CD4-positive, alpha-beta T cell treated with Interleukin-2 at 100 ng/mL for 4 hours (primary cell): ENCODE data around the gene E2F2.
A peak's percentile ranks its signal among the peaks of the same experiment; 100 is the strongest.
"Not testable (repeated sequence)": the region's sequence is repeated elsewhere in the genome, so short reads cannot be mapped to it uniquely, and the experiment has no call there.

Experiments used
- DNase-seq: peaks from one replicate; pipeline ENCODE4 v3.0.0-alpha.2; 2020; ENCODE audit warnings: low spot score

E2F2 gene

GRCh38 chr1:23546897-23547584 is 16.0 kb upstream of the E2F2 start:
- no peak for DNase-seq

GRCh38 chr1:23545851-23546250 is 14.8 kb upstream of the E2F2 start:
- no peak for DNase-seq

DNA sequence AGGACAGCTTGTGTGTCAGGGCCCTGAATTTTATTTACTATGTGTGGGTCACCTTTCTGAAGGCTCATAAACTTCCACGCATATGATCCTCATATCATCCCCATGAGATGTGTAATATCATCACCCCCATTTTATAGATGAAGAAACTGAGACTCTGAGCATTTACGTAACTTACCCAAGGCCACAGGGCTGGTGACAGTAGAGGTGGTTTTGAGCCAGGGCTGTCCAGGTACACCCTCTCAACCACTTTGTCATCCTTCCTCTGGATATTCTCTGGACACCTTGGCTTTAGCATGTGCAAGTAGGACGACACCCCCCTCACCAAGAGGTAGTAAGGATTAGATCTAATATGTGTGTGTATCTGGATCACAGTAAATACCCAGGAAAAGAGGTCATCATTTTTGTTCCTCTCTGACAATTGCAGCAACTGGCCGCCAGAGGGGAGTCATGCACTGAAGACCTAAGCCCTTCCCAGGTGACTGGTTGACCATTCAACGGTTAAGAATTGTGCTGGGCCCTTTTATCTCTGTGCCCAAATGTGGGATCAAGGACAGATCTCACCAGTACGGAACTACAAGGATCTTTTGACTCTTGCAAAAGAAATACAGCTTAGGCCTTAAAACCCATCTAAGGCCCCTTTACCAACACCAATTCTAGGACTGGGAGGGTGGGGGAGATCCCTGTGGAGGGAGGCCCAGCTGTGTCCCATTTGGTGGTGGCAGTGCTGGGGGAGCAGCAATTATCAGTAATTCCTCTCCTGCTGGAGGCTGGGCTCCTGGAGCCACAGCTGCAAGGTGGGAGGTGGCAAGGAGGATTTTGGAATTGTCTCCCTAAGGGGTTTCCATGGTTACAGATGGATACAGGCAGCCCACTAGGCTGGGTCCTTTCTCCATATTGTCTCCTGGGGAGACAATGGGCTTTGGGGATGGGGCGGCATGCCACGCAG is 13.7 kb upstream of the E2F2 start:
- DNase-seq = peak; percentile 80

- no peak for DNase-seq
Measured at GRCh38 chr1:23543707-23544443, 12.8 kb upstream of the E2F2 start.

DNA sequence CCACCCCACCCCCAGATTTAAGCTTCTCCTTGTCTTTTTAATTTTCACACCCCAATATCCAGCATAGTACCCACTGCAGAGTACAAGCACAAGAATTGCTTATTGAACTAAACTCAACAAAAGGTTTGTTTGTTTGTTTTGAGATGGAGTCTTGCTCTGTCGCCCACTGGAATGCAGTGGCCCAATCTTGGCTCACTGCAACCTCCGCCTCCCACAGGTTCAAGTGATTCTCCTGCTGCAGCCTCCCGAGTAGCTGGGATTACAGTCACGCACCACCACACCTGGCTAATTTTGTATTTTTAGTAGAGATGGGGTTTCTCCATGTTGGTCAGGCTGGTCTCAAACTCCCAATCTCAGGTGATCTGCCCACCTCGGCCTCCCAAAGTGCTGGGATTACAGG is 11.9 kb upstream of the E2F2 start:
- not testable (repeated sequence) for DNase-seq

DNA sequence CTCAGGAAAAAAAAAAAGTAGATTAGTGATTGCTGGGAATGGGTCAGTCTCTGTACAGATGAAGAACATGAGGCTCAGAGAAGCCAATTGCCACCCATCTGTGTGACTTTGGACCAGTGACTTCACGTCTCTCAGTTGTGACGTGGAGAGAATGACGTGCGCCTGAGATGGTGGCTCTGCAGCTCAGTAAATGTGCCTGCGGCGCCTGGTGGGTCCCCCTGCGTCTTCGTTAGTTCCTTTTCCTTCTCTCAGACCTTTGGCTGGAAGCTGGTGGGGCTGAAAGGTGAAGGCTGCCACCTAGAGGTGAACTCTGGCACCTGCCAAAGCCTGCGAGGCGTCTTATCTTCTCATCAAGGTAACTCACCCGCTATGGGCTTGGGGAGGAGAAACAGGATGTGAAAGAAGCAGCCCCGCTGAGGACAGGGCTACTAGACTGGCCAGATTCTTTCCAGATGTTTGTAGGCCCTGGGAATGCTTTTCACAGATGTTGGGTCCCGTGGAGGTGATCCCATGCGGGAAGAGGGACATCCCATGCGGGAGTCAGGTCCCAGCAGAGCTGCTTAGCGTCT is 8.7 kb upstream of the E2F2 start:
- DNase-seq = peak; percentile 95

DNA sequence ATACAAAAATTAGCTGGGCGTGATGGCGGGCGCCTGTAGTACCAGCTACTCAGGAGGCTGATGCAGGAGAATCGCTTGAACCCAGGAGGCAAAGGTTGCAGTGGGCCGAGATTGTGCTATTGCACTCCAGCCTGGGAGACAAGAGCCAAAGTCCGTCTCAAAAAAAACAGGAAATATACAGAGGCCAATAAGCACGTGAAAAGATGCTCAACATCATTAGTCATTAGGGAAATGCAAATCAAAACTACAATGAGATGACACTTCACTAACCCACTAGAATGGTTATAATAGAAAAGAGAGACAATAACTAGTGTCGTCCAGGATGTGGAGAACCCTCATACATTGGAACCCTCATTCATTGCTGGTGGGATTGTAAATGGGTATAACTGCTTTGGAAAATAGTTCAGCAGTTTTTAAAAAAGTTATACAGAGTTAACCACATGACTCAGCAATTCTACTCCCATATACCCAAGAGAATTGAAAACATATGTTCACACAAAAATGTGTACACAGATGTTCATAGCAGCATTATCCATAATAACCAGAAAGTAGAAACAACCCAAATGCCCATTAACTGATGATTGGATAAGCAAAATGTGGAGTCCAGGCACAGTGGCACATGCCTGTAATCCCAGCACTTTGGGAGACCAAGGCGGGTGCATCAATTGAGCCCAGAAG is 6.4 kb upstream of the E2F2 start:
- no peak for DNase-seq

GRCh38 chr1:23533246-23534023 is 2.4 kb upstream of the E2F2 start:
- DNase-seq = peak; percentile 31

- no peak for DNase-seq
Measured at GRCh38 chr1:23531562-23532094, 595 bp upstream of the E2F2 start.

- no peak for DNase-seq
Measured at GRCh38 chr1:23530087-23530746, 816 bp downstream of the E2F2 start.

DNA sequence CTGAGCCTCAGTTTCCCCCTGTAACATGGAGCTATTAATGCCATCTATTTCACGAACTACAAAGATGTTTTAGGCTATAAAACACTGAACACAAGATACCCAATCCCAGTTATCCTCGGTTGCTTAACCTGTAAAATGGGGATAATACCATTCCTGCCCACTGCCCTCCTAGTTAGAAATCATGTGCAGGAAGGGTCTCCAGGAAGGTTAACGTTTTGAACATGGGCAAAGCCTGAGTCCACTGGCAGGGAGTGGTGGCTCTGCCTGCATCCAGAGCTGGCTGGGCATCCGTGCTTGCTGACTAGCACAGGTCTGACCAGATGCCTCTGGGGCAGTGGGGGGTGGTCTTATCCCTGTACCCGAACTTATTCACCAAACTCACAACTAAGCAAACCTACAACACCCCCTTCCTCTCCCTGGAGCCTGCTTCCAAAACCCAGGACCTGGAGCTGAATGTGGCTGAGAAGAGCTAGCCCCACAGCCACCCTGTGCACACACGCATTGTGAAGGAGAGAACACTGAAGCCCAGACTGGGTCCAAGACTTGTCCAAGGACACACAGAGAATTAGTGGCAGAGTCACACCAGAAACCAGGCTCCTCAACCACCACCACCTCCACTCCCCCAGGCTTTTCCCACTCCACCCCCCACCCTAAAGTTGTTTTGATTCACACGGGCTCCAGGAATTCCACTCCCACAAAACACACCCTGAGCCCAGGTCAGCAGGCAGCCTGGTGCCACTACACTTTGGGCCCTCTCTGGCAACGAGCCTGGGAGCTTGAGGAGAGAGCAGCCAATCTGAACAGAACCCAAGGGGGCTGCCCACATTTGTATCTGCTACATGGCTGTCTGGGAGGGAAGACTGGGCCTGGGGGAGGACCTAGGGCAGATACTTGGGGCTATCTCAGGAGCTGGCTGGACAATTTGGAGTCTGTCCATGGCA is 1.6 kb downstream of the E2F2 start:
- DNase-seq = no peak

DNA sequence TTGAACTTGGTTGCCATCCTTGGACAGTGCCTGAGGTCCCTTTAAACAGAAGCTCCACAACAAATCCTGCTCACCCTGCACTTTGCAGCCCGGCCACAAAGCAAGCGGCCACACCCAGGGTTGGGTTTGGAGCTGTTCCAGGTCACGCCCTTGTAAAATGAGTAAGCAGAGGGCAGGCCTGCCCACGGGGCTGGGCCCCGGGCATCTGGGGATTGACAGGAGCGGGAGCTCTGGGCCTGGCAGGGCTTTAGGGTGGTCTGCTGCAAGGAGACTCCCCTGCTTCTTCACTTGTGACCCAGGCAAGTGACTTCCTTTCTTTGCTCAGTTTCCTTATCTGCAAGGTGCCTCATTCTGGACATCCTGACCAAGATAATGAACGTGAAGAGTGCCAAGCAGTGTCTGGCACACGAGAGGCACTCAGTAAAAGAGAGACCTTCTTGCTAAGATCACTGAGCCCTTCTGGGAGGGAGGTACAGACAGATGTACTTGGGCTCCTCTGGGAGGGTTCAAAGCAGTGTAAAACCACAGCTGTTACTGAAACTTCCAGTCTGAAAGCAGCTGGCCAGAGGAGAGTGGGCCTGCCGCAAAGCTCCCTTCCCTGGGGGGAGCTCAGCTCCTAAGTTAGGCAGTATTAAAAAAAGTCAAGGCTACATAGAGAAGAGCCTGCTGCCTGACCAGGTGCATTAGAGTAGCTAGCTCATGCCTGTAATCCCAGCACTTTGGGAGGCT is 2.6 kb downstream of the E2F2 start:
- peak; percentile 92 for DNase-seq

GRCh38 chr1:23527900-23528249 is 3.2 kb downstream of the E2F2 start:
- DNase-seq = no peak

DNA sequence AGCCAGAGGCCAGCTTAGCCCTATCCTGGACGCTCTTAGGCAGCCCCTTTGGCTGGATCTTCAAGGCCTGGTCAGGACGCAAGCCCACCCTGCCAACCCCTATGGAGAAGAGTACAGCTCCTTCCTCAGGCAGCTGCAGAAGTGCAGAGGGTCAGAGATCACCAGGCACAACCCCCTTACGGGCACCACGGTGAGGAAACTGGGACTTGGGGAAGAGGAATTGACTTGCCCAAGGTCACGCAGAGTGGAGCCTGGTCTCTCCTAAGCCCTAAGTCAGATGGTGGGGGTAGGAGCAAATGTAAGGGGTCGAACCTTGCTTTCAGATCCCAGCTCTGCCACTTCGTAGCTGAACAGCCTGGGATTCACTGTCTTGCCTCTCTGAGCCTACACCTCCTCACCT is 3.7 kb downstream of the E2F2 start:
- DNase-seq = no peak

GRCh38 chr1:23526329-23527041 is 4.5 kb downstream of the E2F2 start:
- no peak for DNase-seq

DNA sequence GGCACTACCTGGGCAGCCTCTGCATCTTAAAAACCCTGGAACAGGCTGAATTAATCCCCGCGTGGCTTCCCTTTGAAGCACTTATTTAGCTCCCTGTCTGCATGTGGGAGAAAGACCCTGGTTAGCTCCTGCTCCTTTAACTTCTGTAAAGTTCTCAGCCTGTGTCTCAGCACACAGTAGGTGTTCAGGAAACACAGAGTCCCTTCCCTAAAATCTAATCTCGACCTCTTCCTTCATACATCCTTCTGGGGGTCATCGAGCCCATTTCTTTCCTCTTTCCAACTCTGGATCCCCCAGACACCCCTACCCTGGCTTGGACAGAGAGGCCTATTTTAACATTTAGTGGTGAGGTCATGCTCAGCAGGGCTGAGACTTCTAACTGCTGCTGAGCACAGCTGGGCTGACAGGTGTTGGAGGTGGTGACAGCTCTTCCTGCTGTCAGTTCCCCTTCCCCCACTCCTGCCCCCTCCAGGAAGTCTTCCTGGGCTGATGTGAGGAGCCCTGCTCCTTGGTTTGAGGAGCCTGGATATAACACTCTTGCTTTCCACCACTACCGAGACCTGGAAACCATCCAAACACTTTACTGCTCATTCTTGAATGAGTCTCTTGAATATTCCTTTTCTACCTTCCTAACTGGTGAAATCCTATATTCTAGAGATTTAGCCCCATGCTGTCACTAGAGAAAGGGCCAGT is 5.3 kb downstream of the E2F2 start:
- DNase-seq = peak; percentile 33
